Skin of body (tissue), 2 donors: Measurements from ENCODE around the gene HTD2. TPM values are rescaled to one million over a fixed set of nuclear protein-coding genes. Genes with fewer than 3 reads are reported as not detected.
"Not testable (repeated sequence)": the region's sequence is repeated elsewhere in the genome, so short reads cannot be mapped to it uniquely, and the experiment has no call there.

ENCODE experiments used
- DNase-seq: peaks from one replicate; lab custom pipeline; 2025; lab: John Stamatoyannopoulos, UW
- total RNA-seq: library from RNA; depleted of rRNA; stranded (reverse); fragments of >200 nt; gene quantifications from one replicate; pipeline ENCODE4 v1.2.3, GENCODE V29; 2014

HTD2 gene
- total RNA-seq, 1 donor from 2014 or later = 10.6 TPM

DNA sequence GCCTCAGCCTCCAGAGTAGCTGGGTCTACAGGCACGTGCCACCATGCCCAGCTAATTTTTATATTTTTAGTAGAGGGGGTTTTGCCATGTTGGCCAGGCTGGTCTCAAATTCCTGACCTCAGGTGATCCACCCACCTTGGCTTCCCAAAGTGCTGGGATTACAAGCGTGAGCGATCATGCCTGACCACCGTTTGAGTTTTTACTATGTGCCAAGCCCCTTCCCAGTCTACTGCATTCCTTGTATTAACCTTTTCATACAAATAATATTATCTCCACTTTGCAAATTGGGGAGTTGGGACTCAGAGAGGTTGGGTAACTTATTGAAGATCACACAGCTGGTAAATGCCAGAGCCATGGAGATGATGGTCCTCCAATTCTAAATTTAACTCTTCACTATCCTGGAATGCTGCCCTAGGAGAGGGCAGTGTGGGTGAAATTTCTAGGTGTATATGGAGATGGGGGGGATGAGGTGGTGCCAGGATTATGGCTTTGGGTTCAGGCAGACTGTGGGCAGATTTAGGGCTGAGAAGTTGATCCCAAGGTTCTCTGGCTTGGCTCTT lies 25.4 kb downstream of the HTD2 start:
- no peak for DNase-seq

GRCh38 chr3:58332575-58333188 lies 26.4 kb downstream of the HTD2 start, which contains the start of gene PXK:
Gene PXK, plus strand, starts transcription at chr3:58332892. Its CDS starts 97 bp downstream, at chr3:58332989.
- peak; percentile 30 for DNase-seq

GRCh38 chr3:58333206-58334012 lies 27.1 kb downstream of the HTD2 start:
- no peak for DNase-seq

DNA sequence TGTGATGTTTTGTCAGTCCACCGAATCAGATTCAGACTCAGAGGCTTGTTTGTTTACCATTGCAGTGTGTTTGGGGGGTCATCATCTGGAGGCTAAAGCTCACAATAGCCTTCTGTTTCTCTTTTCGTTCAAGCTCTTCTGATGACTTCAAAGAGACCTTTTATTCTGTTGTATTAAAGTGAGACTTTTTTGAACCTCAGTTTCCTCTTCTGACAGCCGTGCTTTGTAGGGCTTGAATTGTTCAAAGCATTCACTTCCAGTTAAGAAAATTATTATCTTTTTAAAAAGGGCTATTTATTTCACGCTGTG lies 27.6 kb downstream of the HTD2 start:
- DNase-seq = no peak

- DNase-seq = no peak
Measured at GRCh38 chr3:58334506-58334884, 28.2 kb downstream of the HTD2 start.

GRCh38 chr3:58335652-58335947 lies 29.3 kb downstream of the HTD2 start:
- peak; percentile 53 for DNase-seq

DNA sequence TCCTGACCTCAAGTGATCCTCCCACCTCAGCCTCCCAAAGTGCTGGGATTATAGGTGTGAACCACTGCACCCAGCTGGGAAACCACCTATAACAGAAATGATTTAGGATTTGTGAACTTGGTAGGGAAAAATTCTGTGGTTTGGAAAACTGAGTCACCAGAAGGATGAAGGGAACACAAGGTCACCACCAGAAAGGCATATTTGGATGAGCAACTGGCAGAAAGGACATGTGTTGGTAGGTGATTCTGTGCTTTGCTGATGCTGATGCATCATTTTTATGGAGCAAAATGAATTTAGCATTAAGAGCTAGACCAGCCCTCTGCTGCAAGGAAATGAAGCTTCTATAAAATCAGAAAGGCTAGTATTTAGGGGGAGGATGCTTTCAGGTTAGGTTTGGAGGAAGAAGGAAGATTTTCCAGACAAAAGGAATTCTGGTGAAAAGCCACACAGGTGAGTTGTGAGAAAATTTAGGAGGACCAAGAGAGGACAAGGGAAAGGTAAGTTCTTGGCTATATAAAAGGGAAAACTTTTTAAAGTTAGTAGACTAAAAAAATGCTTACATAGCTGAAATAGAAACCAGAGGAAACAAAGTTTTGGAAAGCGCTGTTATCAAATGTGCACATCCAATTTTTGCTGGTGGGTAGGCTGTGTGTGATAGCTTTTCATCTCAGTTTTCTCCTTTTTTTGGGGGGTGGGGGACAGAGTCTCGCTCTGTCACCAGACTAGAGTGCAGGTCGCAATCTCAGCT lies 30.0 kb downstream of the HTD2 start:
- no peak for DNase-seq

DNA sequence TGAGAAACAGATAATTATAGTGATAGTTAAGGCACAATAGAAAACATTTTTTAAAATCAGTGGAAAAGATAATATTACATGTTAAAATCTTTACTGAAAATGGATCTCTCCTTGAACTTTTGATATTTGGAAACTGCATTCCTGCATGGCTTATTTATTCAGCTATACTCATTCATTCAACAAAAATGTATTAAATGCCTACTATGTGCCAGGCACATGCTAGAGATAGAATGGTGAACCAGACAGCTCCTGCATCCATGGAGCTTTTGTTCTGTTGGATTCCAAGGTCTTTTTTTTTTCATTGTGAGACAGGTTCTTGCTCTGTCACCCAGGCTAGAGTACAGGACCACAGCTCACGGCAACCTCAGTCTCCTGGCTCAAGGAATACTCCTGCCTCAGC lies 30.9 kb downstream of the HTD2 start:
- no peak for DNase-seq

GRCh38 chr3:58339146-58339545 lies 32.8 kb downstream of the HTD2 start:
- not testable (repeated sequence) for DNase-seq

- no peak for DNase-seq
Measured at GRCh38 chr3:58340594-58341244, 34.4 kb downstream of the HTD2 start.

DNA sequence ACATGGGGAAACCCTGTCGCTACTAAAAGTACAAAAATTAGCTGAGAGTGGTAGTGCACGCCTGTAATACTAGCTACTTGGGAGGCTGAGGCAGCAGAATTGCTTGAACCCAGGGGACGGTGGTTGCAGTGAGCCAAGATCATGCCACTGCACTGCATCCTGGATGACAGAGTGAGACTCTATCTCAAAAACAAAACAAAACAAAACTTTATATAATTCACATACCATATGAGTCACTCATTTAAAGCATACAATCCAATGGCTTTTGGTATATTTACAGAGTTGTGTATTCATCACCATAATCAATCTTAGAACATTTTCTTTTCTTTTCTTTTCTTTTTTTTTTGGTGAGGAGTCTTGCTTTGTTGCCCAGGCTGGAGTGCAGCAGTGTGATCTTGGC lies 35.1 kb downstream of the HTD2 start:
- no peak for DNase-seq

DNA sequence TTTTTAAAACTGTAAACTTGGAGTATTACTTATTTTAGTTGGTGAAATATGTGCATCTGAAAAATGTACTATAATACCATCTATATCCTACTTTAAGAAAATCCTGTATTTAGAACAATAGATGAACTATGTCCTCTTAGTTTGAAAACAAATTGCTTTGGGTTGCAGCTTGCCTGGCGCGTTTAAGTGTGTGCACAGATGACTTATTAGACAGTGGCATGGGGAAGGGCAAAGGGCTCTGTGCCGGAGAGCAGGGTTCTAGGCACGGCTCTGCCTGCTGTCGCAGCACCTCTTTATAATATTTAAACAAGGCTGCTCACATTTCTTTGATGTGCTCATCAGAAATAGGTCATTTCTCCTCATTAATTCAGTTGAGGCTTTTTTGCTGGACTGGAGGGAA lies 36.4 kb downstream of the HTD2 start:
- no peak for DNase-seq

DNA sequence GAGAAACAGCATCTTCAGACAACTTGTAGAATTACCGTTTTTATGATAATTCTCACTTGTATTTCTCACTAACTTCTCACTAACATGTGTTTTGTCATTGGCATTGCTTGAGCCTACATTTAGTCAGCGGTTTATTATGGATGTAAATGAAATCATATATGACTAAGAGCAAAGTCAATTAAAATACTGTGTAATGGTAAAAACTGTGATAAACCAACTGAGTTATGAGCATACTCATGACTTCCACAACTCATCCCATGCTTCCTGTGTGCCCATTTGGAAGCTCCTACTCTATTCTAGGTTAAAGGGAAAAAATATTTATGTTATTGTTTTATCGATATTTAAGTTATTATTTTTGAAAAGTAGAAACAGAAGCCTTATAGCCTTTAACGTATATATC lies 39.1 kb downstream of the HTD2 start:
- no peak for DNase-seq

DNA sequence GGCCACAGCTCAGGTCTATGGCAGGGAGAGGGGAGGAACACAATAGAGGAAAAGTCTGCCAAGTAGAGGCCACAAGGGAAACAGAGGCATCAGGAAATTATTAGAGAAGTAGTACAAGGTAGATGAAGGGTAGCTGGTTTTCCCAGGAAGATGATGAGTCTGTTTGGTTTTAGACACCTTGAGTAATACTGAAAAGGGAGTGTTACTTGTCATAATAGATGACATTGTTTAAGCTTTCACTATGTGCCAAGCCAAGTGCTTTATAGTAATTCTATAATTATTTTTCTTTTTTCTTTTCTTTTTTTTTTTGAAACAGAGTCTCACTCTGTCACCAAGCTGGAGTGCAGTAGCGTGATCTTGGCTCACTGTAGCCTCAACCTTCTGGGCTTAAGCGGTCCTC lies 40.0 kb downstream of the HTD2 start:
- DNase-seq = no peak

DNA sequence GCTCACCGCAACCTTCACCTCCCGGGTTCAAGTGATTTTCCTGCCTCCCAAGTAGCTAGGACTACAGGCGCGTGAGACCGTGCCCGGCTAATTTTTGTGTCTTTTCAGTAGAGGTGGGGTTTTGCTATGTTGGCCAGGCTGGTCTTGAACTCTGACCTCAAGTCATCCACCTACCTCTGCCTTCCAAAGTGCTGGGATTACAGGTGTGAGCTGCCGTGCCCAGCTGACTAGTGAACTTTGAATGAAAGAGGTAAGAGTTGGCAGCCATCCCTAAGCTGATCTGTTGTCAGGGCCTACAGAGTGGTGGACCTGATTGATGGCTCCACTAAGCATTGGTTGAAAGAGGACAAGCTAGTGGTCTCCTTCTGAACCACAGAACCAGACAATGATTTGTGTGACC lies 41.7 kb downstream of the HTD2 start:
- no peak for DNase-seq

GRCh38 chr3:58349792-58350626 lies 43.7 kb downstream of the HTD2 start:
- no peak for DNase-seq

DNA sequence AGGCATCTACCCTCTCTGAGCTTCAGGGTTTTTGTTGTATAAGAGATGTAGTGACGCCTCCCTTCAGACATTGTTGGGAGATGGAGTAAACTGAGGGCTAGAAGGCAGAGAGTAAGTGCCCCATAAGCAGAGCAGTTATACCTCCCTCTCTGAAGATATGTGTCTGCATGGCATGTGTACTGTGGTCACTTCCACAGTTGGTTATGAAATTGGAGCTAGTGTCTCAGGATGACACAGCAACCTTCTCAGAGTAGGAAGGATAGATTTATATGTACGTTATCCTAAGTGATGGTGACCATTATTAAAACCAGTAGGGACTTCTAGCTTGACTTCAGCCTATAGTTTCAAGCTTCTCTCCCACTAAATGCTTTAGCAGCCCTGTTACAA lies 44.3 kb downstream of the HTD2 start:
- no peak for DNase-seq

- no peak for DNase-seq
Measured at GRCh38 chr3:58351920-58352319, 45.6 kb downstream of the HTD2 start.

GRCh38 chr3:58352626-58353025 lies 46.3 kb downstream of the HTD2 start:
- DNase-seq = no peak

DNA sequence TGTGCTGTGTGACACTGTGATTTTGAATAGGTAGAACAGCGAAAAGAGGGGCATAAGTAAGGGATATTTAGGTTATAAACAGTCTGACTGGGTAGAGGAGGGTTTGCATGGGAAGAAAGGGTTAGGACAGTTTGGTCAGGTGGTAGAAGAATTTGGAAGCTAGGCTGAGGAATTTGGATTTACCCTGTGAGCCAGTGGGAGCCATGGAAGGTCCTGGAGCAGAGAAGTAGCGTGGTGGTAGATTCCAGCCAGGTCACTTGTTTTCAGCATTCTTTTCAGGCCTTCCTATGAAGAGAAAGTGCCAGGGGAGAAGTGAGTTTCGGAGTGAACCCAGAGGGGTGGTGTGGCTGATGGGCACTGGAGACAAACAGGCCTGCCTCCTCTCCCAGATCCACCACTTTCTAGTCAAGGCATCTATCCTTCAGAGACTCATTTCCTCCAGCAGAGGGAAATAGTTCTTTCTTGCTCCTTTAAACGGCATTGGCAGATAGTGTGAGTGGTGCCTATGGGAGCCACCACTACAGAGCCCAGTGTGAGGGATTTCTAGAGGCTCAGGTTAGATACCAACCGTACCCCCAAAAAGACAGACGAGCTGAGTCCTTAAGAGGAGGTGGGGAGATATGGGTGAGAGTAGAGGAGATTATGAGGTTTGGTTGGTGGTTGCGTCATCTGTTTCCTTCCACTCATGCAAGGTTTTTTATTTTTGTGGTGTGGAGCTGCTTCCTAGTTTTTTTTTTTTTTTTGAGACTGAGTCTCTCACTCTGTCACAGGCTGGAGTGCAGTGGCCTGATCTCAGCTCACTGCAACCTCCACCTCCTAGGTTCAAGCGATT lies 47.6 kb downstream of the HTD2 start:
- DNase-seq = no peak
